Stimulated activated naive CD4-positive, alpha-beta T cell (primary cell): ENCODE results near the gene SARS2.
"Not testable (repeated sequence)": the region's sequence is repeated elsewhere in the genome, so short reads cannot be mapped to it uniquely, and the experiment has no call there.

Source experiments
- DNase-seq, 6 experiments: peaks; one replicate each; lab custom pipeline; 2025; lab: John Stamatoyannopoulos, UW

The SARS2 gene

DNA sequence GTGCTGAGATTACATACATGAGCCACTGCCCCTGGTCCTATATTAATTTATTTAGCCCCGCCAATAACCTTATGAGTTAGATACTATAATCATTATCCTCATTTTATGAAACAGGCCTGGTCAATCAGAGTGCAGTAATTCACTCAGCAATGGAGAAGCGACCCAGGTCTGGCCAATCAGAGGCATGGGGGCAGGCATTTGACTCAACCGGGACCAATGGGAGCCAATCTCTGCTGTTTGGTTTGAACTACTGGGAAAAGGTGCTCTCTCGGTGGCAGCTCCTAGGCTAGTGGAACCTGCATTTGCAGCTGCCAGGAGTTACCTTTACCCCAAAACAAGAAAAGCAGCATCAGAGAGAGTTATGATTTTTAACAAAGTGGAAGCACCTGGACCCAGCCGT, 37.7 kb downstream of the SARS2 start:
- DNase-seq: no peak

- DNase-seq: no peak
These were observed 38.8 kb downstream of the SARS2 start for GRCh38 chr19:38891771-38892170.

- no peak for DNase-seq
These were observed 39.9 kb downstream of the SARS2 start for GRCh38 chr19:38890686-38891085.

GRCh38 chr19:38889803-38890202, 40.8 kb downstream of the SARS2 start:
- DNase-seq: no peak

DNA sequence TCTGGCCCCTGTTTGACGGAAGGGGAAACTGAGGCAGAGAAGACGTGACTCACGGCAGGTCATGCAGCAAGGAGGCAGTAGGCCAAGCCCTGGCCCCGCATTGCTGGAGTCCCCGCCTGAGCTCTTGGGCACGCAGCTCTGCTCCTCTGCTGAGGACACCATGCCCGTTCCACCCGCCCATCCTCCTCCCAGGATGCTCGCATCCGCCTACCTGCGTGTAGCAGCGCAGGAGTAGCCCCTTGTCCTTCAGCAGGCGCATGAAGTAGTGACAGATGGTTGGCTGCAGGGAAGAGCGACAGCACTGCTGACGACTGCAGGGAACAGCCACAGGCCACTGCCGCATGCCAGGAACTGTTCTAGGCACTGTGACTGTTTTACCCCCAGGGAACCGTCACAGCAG, 41.7 kb downstream of the SARS2 start:
- no peak for DNase-seq

DNA sequence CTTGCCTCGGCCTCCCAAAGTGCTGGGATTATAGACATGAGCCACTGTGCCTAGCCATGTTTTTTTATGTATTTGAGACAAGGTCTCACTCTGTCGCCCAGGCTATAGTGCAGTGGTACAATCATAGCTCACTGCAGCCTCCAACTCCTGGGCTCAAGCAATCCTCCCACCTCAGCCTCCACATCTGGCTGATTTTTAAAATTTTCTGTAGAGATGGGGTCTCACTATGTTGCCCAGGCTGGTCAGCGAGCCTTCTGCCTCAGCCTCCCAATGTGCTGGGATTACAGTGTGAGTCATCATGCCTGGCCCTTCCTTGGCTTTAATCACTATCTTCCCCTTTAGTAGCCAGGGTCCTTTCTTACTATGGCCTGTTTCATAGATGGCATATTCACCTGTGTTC, 45.9 kb downstream of the SARS2 start:
- DNase-seq: not testable (repeated sequence)

DNA sequence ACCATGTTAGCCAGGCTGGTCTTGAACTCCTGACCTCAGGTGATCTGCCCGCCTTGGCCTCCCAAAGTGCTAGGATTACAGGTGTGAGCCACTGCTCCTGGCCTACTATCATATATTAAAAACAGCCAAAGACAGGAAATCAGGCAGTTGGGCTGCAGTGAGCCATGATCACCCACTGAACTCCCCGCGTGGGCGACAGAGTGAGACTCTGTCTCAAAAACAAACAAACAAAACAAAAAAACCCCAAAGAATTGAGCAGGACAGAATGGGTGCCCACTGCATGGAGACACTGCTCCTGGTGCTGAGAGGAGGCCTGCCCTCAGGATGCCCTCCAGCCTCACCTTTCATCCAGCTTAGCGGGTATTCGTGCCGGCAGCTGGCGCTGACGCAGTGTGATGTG, 47.3 kb downstream of the SARS2 start:
- no peak for DNase-seq

GRCh38 chr19:38880882-38881609, 49.5 kb downstream of the SARS2 start:
- DNase-seq: no peak

DNA sequence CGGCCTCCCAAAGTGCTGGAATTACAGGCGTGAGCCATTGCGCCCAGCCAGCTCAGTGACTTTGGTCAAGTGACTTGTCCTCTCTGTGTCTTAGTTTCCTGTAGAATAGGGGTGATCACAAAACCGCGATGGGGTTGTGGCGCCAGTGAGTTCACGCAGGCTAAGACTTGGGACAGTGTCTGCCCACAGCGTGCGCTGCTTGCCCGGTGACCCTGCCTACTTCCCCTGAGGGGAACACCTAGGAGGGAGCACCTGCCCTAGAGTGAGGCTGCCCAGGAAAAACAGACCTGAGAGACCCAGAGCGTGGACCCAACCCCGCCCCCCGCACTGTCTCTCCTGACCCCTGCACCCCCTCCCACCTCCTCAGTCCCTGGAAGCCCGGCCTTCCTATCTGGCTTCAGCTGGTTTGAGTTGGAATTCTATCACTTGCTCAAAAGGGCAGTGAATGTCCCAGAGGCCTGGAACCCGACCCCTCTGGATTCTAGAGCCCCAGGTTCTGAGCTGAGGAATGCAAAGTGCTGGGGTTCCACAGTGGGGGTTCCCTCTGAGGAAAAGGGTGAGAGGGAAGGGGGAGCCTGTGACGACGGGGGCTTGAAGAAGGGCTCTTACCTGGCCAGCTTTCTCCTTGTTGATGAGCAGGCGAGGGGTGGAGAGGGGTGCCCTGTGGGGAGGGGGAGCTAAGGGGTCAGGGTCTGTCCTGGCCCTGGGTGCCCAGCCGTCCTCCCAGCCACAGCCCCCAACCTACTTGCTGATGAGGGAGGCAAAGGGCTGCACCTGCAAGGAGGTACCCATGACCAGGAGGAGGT, 50.3 kb downstream of the SARS2 start:
- DNase-seq: no peak

DNA sequence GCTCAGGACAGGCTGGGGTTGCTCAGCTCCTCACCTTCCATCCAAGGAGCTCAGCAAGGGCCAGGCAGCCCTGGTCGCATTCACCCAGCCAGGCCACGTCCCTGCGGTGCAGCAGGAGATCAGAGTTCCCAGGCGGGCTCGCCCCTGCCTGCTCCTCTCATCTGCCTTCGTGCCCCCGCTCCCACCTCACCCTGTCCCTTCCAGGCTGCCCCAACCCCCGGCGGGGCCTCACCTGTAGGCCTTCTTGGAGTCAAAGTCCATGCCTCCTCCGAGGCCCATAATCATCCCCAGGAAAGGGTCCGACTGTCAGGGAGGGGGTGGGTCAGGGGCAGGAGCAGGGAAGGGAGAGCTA, 51.2 kb downstream of the SARS2 start:
- no peak for DNase-seq

DNA sequence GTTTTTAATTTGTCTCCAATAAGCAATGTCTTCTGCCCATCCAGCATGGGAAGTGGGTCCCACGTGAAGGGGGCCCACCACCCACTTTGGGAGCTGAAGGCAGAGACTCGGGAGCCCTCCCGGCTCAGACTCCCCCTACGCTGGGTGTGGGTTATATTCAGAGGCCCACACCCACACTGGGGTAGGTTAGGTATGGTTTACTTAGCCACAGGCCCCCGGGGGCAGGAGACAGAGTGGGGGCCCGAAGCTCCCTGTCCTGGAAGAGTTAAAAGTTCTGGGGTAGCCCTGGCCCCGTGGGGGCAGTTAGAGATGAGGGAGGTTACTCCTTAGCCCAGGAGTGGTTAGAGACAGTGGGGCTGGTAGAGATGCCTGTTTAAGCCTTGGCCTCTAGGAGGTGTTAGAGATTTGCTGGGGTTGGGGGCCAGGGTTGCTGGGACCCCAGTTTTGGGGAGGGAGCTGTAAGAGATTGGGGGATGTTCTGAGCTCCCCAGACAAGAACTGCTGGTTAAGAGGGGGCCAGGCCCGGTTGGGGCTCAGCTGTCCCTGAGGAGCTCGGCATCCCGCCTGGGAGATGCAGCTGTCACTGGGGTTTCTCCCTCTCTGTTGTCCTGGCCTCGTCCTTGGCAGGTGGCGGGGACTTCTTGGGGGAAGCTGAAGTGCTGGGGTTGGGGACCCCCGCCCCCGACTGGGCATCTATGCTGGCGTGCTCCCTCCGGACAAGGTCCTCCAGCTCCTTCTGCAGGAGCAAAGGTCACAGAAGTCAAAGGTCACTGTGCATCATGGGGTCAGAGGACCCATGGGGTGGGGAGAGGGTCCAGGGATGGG, 51.8 kb downstream of the SARS2 start:
- DNase-seq: no peak

DNA sequence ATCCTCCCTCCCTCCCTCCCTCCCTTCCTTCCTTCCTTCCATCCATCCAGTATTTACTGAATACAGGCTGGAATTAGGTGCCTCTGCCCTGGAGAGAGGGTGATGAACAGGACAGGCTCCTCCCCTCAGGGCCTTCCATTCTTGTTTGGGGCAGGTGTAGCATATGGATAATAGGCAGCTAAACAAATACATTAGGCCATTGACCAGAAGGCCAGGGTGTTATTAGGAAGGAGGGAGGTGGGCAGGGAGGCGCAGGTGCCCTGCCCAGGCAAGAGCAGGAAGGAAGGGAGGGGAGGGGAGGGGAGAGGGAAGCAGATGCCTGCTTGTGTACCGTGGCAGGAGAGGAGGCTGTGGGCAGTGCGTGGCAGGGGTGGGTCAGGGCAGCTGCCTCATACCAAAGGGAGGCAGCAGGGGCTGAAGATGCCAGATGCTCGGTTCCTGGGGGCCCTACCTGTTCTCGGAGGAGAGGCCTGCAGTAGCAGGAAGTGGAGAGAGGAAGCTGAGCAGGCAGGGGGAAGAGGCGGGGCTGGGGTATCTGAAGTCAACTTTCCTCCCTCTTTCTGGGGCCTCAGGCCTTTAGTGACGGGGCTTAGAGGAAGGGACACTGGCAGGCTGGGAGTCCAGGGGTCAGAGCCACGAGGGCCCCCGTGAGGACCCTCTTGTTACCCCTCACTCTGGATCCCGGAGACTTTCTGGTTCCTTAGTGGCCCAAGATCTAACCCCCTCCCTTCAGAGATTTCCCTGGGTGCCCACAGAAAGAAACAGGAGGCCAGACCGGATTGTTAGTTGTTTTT, 52.6 kb downstream of the SARS2 start, which contains the start of gene RINL:
TSS of gene RINL (minus strand) at position 495 of the 794 bp plus-strand sequence. CDS start 1,533 bp downstream, outside the sequence.
- peak; percentile 43 to 77 (median 62) for DNase-seq

DNA sequence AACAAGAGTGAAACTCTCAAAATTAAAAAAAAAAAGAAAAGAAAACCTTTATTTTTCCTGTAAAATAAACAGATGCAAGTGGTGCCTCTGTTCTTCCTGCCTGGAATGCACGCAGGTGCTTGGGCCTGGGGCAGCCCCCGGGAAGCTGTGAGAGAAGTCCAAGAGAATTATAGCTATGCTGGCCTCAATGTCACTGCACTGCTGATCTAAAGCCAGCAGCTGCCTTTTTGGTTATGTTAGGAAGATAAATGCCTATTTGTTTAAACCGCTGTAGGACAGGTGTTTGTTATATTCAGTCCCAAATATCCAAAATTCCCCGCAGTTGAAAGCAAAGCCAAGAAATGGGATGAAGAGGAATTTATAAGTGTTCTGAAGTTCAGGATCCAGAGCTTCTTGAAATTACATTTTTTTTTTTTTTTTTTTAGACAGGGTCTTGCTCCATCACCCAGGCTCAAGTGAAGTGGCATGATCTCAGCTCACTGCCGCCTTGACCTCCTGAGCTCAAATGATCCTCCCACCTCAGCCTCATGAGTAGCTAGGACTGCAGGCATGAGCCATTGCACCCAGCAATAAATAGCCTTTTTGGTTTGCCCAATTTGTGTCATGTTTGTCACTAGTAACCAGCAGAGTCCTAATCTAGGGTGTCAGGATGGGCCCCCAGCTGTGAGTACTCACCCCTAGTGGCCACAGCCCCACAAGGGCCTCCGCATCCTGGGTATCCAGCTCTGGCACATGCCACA, 54.7 kb downstream of the SARS2 start:
- no peak for DNase-seq

DNA sequence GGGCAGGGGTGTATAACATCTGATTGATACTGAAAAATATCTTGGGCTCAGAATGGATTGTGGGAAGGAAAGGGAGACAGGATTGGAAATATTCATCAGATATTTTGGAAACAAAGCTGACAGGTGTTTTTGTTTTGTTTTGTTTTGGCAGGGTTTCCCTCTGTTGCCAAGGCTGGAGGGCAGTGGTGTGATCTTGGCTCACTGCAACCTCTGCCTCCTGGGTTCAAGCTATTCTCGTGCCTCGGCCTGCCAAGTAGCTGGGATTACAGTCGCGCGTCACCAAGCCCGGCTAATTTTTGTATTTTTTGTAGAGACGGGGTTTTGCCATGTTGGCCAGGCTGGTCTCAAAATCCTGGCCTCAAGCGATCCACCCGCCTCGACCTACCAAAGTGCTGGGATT, 57.2 kb downstream of the SARS2 start:
- DNase-seq: not testable (repeated sequence)

DNA sequence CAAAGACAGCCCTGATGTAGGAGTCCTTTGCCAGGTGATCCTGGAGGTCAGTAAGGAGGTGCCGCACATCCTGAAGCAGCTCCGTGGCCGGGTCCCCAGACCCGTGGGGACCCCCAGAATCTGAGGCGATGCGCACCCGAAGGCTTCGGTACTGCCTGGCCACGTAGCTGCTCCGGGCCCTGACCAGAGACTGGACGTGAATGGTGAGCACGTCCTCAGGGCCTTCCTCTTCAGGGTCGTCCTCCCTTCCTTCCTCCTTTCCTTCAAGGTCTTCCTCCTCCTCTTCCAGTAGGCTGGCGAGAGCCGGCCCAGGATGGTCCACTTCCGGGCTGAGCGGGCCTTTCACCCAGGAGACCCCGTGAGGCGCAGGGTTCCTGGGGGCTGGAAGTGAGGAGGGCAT, 60.0 kb downstream of the SARS2 start:
- DNase-seq: no peak

GRCh38 chr19:38869836-38870607, 60.5 kb downstream of the SARS2 start:
- peak; percentile 89 to 94 (median 91) for DNase-seq

GRCh38 chr19:38869160-38869835, 61.3 kb downstream of the SARS2 start:
- DNase-seq: peak in 1 of 6 experiments; percentile 21

DNA sequence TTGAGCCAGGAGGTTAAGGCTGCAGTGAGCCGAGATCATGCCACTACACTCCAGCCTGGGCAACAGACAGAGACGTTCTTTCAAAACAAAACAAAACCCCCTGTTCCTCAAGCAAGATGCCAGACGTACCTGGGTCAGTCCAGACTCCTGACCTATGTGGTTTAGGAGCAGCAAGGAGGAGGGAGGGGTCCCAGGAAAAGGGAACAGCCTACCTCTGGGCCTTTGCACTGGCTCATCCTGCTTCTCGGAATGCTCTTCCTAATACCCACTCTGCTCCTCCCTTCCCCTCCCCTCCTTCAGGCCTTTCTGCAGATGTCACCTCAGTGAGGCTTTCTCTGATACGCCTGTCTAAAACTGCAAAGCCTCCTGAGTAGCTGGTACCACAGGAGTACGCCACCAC, 62.0 kb downstream of the SARS2 start:
- no peak for DNase-seq

DNA sequence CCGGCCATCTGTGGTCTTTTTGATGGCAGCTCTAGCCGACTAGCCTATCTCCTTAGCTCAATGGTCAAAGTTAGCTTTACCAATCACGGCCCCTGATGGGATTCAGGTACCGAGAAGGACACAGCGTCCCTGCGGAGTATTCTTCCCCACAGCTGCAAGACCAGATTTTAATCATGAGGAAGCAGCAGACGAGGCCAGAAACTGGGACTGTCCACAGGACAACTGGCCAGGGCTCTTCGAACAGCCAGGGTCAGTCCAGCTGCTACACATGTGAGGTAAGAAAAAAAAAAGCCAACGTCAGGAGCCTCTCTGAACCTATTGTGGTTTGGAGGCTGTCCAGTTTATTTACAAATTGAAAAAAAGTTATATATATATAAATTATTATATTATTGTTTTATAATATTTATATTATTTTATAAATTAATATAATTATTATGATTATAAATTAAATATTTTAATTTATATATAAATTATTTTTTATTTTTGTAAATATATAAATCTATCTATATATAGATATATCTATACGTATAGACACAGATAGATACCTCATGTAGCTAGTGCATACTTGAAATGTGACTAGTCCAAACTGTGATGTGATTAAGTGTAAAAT, 63.3 kb downstream of the SARS2 start:
- no peak for DNase-seq
